Chondrocyte (in vitro differentiated cells): ENCODE results near the gene C1QTNF8. TPM values are rescaled to one million over a fixed set of nuclear protein-coding genes. Genes with fewer than 3 reads are reported as not detected.

Experiments
- DNase-seq: peaks from one replicate; pipeline ENCODE4 v3.0.0; 2021; ENCODE audit warnings: mixed read lengths, low spot score
- H3K27ac Mint-ChIP-seq: one replicate; pipeline ENCODE4 v1.8.0; 2021; ENCODE audit warnings: mild to moderate bottlenecking, moderate library complexity, mixed read lengths; ENCODE audit not compliant: unreplicated experiment
- H3K27me3 Mint-ChIP-seq: 2 replicates; pipeline ENCODE4 v1.8.0; 2021; ENCODE audit warnings: low read depth, mixed read lengths
- H3K36me3 Mint-ChIP-seq: 2 replicates; pipeline ENCODE4 v1.8.0; 2021; ENCODE audit warnings: low read depth, mixed read lengths
- H3K4me1 Mint-ChIP-seq: 2 replicates; pipeline ENCODE4 v1.8.0; 2021; ENCODE audit warnings: low read depth, mild to moderate bottlenecking, mixed read lengths
- H3K4me3 Mint-ChIP-seq: one replicate; pipeline ENCODE4 v1.8.0; 2021; ENCODE audit warnings: mild to moderate bottlenecking, moderate library complexity, mixed read lengths; ENCODE audit not compliant: unreplicated experiment
- H3K9me3 Mint-ChIP-seq: 2 replicates; pipeline ENCODE4 v1.8.0; 2021; ENCODE audit warnings: low read depth, mixed read lengths
- CTCF ChIP-seq: fragments of 200-600 bp; sonication (generic); IDR thresholded peaks from 2 replicates; pipeline ENCODE4 v1.5.0; 2021; ENCODE audit warnings: antibody characterized with exemption, mild to moderate bottlenecking, moderate library complexity
- total RNA-seq: library from RNA; stranded (reverse); gene quantifications from 3 replicates; pipeline ENCODE4 v1.2.1, GENCODE V29; 2021

C1QTNF8 gene
- total RNA-seq, 1 donor from 2014 or later: not detected

GRCh38 chr16:1123525-1124230, 27.6 kb upstream of the C1QTNF8 start:
- Mint-ChIP-seq H3K4me1 (no peaks in the 10 kb centered on the region), H3K27ac (no peak overlapping the region), H3K27me3 (peaks cover 2% of the 10 kb centered on the region), H3K4me3 (no peak overlapping the region), H3K9me3 (no peaks in the 10 kb centered on the region), H3K36me3 (no peaks in the 10 kb centered on the region)
- no peak for TF ChIP-seq CTCF
- no peak for DNase-seq

DNA sequence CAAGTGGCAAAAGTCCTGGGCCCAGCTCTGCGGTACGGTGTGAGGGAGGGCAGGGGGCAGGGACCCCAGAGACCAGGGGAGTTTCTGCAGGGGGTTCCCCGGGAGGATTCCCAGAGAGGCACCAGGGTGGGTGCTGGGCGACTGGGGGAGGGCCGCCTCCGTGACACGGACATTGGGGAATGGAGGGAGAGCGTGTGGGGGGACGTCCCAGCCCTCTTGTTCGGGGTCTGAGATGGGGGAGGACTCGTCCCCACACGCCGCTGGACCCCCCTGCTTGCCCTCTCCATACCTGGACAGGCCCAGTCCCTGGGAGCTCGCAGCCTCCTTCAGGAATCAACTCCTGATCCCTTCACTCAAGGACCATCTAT, 26.3 kb upstream of the C1QTNF8 start:
- no peak for DNase-seq
- Mint-ChIP-seq H3K9me3 (no peaks in the 10 kb centered on the region), H3K27me3 (peaks cover 2% of the 10 kb centered on the region), H3K4me1 (no peaks in the 10 kb centered on the region), H3K27ac (no peak overlapping the region), H3K36me3 (no peaks in the 10 kb centered on the region), H3K4me3 (no peak overlapping the region)
- TF ChIP-seq CTCF: no peak

DNA sequence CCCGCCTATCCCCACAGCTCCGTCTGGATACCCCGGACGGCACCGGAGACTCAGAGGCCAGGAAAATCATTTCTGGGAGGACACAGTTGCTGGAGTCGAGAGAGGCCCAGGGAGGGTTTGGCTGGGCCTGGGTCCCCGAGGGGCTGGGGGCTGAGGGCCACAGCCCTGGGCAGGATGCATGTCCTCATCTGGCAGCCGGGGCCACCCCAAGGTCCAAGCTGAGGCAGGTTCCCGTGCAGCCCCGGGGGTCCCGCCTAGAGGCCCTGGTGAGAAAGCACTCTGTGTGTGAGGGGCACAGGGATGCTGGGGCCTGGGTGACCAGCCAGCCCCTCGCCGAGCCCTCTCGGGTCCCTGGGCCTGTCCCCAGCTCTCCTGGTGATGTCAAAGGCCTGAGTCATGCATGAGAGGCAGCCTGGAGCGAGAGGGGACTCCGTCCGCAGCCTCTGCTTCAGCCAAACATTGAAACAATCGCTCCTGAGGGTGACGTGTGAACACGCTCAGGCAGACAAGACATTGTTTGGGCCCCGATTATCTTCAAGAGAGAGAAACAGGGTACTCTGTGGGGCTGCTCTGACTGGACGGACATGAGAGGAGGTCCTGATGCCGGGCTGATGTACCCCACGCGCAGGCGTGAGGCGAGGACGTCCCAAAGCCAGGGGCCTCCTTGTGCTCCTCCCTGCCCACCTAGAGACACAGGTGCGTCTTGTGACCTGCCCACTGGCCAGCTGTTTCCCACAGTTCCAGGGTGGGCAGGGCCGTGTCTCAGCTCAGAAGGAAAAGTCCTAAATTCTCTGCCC, 25.8 kb upstream of the C1QTNF8 start:
- H3K4me3 Mint-ChIP-seq: no peak overlapping the region
- TF ChIP-seq CTCF: no peak
- no peaks in the 10 kb centered on the region for H3K36me3 Mint-ChIP-seq
- DNase-seq: no peak
- H3K4me1 Mint-ChIP-seq: no peaks in the 10 kb centered on the region
- H3K27me3 Mint-ChIP-seq: peaks cover 2% of the 10 kb centered on the region
- no peaks in the 10 kb centered on the region for H3K9me3 Mint-ChIP-seq
- no peak overlapping the region for H3K27ac Mint-ChIP-seq

DNA sequence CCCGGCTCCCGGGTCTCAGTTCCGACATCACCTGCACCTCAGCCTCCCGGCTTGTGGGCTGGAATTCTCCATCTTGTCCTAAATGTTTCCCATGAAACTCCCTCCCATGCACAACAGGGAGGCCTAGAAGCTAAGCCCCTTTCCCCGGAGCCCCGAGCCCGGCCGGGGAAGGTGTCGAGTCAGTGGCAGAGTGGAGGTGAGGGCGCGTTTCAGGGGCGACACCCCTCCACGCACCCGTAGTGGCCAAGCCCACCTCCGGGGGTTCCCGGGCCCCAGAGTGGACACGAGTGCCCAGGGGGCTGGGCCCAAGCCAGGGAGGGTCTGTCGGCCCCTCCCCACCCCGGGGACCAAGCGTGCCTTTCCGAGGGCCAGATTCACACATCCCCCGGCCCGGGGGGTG, 25.0 kb upstream of the C1QTNF8 start:
- Mint-ChIP-seq H3K9me3 (no peaks in the 10 kb centered on the region), H3K27me3 (peaks cover 2% of the 10 kb centered on the region), H3K4me3 (no peak overlapping the region), H3K27ac (no peak overlapping the region), H3K36me3 (no peaks in the 10 kb centered on the region), H3K4me1 (no peaks in the 10 kb centered on the region)
- TF ChIP-seq CTCF: no peak
- no peak for DNase-seq

GRCh38 chr16:1120577-1120941, 24.5 kb upstream of the C1QTNF8 start:
- no peak overlapping the region for H3K27ac Mint-ChIP-seq
- no peak overlapping the region for H3K4me3 Mint-ChIP-seq
- H3K36me3 Mint-ChIP-seq: no peaks in the 10 kb centered on the region
- no peak for DNase-seq
- H3K4me1 Mint-ChIP-seq: no peaks in the 10 kb centered on the region
- H3K9me3 Mint-ChIP-seq: no peaks in the 10 kb centered on the region
- no peaks in the 10 kb centered on the region for H3K27me3 Mint-ChIP-seq
- TF ChIP-seq CTCF: no peak
